CD14-positive monocyte (primary cell): ENCODE measurements around the gene DNAH11. TPM values are rescaled to one million over a fixed set of nuclear protein-coding genes. Genes with fewer than 3 reads are reported as not detected.

Source experiments
- DNase-seq, 3 donors: peaks; one replicate each; pipeline ENCODE4 v3.0.0-alpha.2; 2011 to 2022
- H2AFZ ChIP-seq: 2 replicates; pipeline ENCODE4 v1.6.0; 2012; ENCODE audit warnings: mild to moderate bottlenecking, low read depth, low read length, inconsistent platforms; ENCODE audit not compliant: insufficient read depth, poor library complexity, severe bottlenecking
- H3K27ac ChIP-seq, 2 donors: 1 replicate in 1 of 2; 2 replicates in 1 of 2; pipeline ENCODE4 v1.5.1; 2012 to 2013; ENCODE audit warnings: low read length in 2 of 2, control low read depth in 1 of 2, inconsistent platforms in 1 of 2, low read depth in 1 of 2, mild to moderate bottlenecking in 1 of 2
- H3K27me3 ChIP-seq, 2 donors: one replicate each; pipeline versions ENCODE4 v1.6.0 to v1.6.1; 2011 to 2013; ENCODE audit warnings: low read length in 2 of 2; ENCODE audit not compliant: control insufficient read depth in 2 of 2, insufficient read depth in 2 of 2
- H3K36me3 ChIP-seq, 2 donors: replicated peaks in 1 of 2; 1 replicate in 1 of 2; 2 replicates in 1 of 2; pipeline versions ENCODE4 v1.5.1 to v1.6.1; 2012 to 2013; ENCODE audit warnings: low read length in 2 of 2, control low read depth in 1 of 2, inconsistent platforms in 1 of 2, mild to moderate bottlenecking in 1 of 2; ENCODE audit not compliant: insufficient read depth in 2 of 2, control insufficient read depth in 1 of 2
- H3K4me1 ChIP-seq, 2 donors: 1 replicate in 1 of 2; 2 replicates in 1 of 2; pipeline versions ENCODE4 v1.5.1 to v1.6.1; 2012 to 2013; ENCODE audit warnings: low read length in 2 of 2, control low read depth in 1 of 2, inconsistent platforms in 1 of 2, mild to moderate bottlenecking in 1 of 2, moderate library complexity in 1 of 2; ENCODE audit not compliant: insufficient read depth in 2 of 2, control insufficient read depth in 1 of 2
- H3K4me2 ChIP-seq: replicated peaks from 2 replicates; pipeline ENCODE3; 2012; ENCODE audit warnings: low read length, moderate library complexity, mild to moderate bottlenecking; ENCODE audit not compliant: poor library complexity, severe bottlenecking; ENCODE audit errors: extremely low read depth
- H3K4me3 ChIP-seq, 3 experiments: fragments of 200-600 bp in 1 of 3; sonication (generic) in 1 of 3; replicated peaks in 1 of 3; 1 replicate in 2 of 3; 2 replicates in 1 of 3; pipeline ENCODE4 v1.5.1; 2011 to 2013; ENCODE audit warnings: low read length in 3 of 3, mild to moderate bottlenecking in 3 of 3, control low read depth in 2 of 3, low read depth in 2 of 3, inconsistent platforms in 1 of 3, moderate library complexity in 1 of 3
- H3K79me2 ChIP-seq: 2 replicates; pipeline ENCODE4 v1.6.0; 2012; ENCODE audit warnings: mild to moderate bottlenecking, control low read depth, inconsistent platforms, low read length, moderate library complexity; ENCODE audit not compliant: insufficient read depth
- H3K9ac ChIP-seq: 2 replicates; pipeline ENCODE4 v1.6.0; 2017; ENCODE audit warnings: low read length, mild to moderate bottlenecking; ENCODE audit not compliant: insufficient read depth, poor library complexity, severe bottlenecking
- H3K9me3 ChIP-seq, 2 donors: replicated peaks in 1 of 2; 1 replicate in 1 of 2; 2 replicates in 1 of 2; pipeline versions ENCODE4 v1.5.1 to v1.6.1; 2012 to 2013; ENCODE audit warnings: low read length in 2 of 2, control low read depth in 1 of 2; ENCODE audit not compliant: control insufficient read depth in 1 of 2, insufficient read depth in 1 of 2
- H4K20me1 ChIP-seq: 2 replicates; pipeline ENCODE4 v1.6.0; 2012; ENCODE audit warnings: mild to moderate bottlenecking, low read length, control low read depth, moderate library complexity; ENCODE audit not compliant: insufficient read depth
- H3K27ac Mint-ChIP-seq, 7 donors: one replicate each; pipeline ENCODE4 v1.8.0; 2020; ENCODE audit warnings: mild to moderate bottlenecking in 7 of 7, mixed read lengths in 7 of 7, moderate library complexity in 6 of 7, inconsistent platforms in 2 of 7
- H3K27me3 Mint-ChIP-seq, 3 donors: one replicate each; pipeline ENCODE4 v1.8.0; 2021 to 2022; ENCODE audit warnings: low read depth in 3 of 3, mild to moderate bottlenecking in 3 of 3, mixed read lengths in 3 of 3, moderate library complexity in 3 of 3, inconsistent platforms in 1 of 3
- H3K36me3 Mint-ChIP-seq, 2 donors: one replicate each; pipeline ENCODE4 v1.8.0; 2020; ENCODE audit warnings: mixed read lengths in 2 of 2, inconsistent platforms in 1 of 2, mild to moderate bottlenecking in 1 of 2
- H3K4me1 Mint-ChIP-seq: one replicate; pipeline ENCODE4 v1.8.0; 2020; ENCODE audit warnings: mild to moderate bottlenecking, mixed read lengths
- H3K4me3 Mint-ChIP-seq, 2 donors: one replicate each; pipeline ENCODE4 v1.8.0; 2020; ENCODE audit warnings: mild to moderate bottlenecking in 2 of 2, mixed read lengths in 2 of 2, moderate library complexity in 1 of 2
- H3K9me3 Mint-ChIP-seq, 7 donors: one replicate each; pipeline ENCODE4 v1.8.0; 2020 to 2022; ENCODE audit warnings: mixed read lengths in 7 of 7, mild to moderate bottlenecking in 6 of 7, moderate library complexity in 6 of 7, inconsistent platforms in 2 of 7
- WGBS: methylation state at CpG from one replicate; pipeline ENCODE4 v1.1.5; 2013; ENCODE audit warnings: missing lambda C conversion rate; ENCODE audit not compliant: insufficient coverage; 5-methylcytosine and 5-hydroxymethylcytosine counted together
- intact Hi-C, 2 donors: fragments of 100-400 bp; cut with micrococcal nuclease; formaldehyde crosslinking; loops; one replicate each; pipeline versions ENCODE4 v1.15.0 to v1.15.1; 2023
- polyA plus RNA-seq, 3 donors: library from polyadenylated mRNA; depleted of rRNA in 1 of 3; unstranded in 2 of 3; stranded (reverse) in 1 of 3; fragments of 300-500 nt in 2 of 3; fragments of >200 nt in 1 of 3; fragmentation: Illumina TruSeq in 2 of 3; gene quantifications; 1 replicate in 2 of 3; 2 replicates in 1 of 3; pipeline ENCODE4 v1.2.3, GENCODE V29; 2012 to 2021
- TF ChIP-seq, protein P1 (sequence below): fragments of 200-600 bp; IDR thresholded peaks from one replicate; pipeline ENCODE4 v1.8.0; 2022; ENCODE audit warnings: antibody characterized with exemption, mild to moderate bottlenecking

Gene DNAH11
- polyA plus RNA-seq, 3 donors, result not detected

DNA sequence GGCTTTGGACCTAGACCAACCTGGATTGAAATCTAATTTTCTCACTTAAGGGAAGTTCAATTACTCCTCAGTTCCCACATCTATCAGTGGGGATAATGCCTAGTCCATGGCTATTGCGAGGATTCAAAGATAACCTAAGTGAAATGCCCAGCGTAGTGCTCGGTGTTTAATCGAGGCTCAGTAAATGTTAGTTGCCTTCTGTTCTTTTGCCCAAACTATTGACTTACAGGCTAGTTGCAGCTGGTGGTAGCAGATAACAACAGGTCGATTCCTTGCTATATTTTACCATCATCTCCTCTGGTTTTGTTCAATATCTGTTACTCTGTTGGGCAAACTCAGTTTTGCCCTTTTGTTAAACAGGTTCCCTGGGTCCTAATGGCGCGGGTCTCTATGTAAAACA is 22.8 kb downstream of the DNAH11 start:
- H3K27me3 ChIP-seq, result no peaks in the 10 kb centered on the region
- H3K9ac ChIP-seq, result no peak overlapping the region
- no peak overlapping the region for H3K27ac Mint-ChIP-seq

GRCh38 chr7:21566094-21566493 is 23.3 kb downstream of the DNAH11 start:
- 95% methylated on average over 4 of the region's 4 CpGs for whole genome bisulfite sequencing
- no peak for DNase-seq
- no peaks in the 10 kb centered on the region for H3K79me2 ChIP-seq
- H3K27ac Mint-ChIP-seq, result no peak overlapping the region
- no peak overlapping the region for H3K4me3 ChIP-seq
- H3K4me1 ChIP-seq, result no peaks in the 10 kb centered on the region
- peaks cover 0 to 2% (median 0%) of the 10 kb centered on the region in 3 donors for H3K27me3 Mint-ChIP-seq
- intact Hi-C loops, result no loop called here
- no peaks in the 10 kb centered on the region for H3K36me3 ChIP-seq
- TF ChIP-seq, protein P1, sequence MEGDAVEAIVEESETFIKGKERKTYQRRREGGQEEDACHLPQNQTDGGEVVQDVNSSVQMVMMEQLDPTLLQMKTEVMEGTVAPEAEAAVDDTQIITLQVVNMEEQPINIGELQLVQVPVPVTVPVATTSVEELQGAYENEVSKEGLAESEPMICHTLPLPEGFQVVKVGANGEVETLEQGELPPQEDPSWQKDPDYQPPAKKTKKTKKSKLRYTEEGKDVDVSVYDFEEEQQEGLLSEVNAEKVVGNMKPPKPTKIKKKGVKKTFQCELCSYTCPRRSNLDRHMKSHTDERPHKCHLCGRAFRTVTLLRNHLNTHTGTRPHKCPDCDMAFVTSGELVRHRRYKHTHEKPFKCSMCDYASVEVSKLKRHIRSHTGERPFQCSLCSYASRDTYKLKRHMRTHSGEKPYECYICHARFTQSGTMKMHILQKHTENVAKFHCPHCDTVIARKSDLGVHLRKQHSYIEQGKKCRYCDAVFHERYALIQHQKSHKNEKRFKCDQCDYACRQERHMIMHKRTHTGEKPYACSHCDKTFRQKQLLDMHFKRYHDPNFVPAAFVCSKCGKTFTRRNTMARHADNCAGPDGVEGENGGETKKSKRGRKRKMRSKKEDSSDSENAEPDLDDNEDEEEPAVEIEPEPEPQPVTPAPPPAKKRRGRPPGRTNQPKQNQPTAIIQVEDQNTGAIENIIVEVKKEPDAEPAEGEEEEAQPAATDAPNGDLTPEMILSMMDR, result no peak
- no peaks in the 10 kb centered on the region for H3K9me3 ChIP-seq
- H3K27me3 ChIP-seq, result no peaks in the 10 kb centered on the region
- no peak overlapping the region for H3K4me3 Mint-ChIP-seq
- no peak overlapping the region for H3K9ac ChIP-seq
- H2AFZ ChIP-seq, result no peak overlapping the region
- H3K4me1 Mint-ChIP-seq, result no peaks in the 10 kb centered on the region
- no peak overlapping the region for H3K27ac ChIP-seq
- H3K4me2 ChIP-seq, result no peak overlapping the region
- H3K9me3 Mint-ChIP-seq, result peaks cover 0 to 2% (median 0%) of the 10 kb centered on the region in 7 donors
- H3K36me3 Mint-ChIP-seq, result no peaks in the 10 kb centered on the region
- H4K20me1 ChIP-seq, result no peaks in the 10 kb centered on the region

More for the DNA sequence above, 22.8 kb downstream of the DNAH11 start:
- TF ChIP-seq, protein P1, result no peak
- Histone ChIP-seq H3K9me3 (no peaks in the 10 kb centered on the region), H3K79me2 (no peaks in the 10 kb centered on the region), H3K4me2 (no peak overlapping the region), H3K4me1 (no peaks in the 10 kb centered on the region), H3K4me3 (no peak overlapping the region), H4K20me1 (no peaks in the 10 kb centered on the region), H2AFZ (no peak overlapping the region), H3K27ac (no peak overlapping the region), H3K36me3 (no peaks in the 10 kb centered on the region)
- intact Hi-C loops, result no loop called here
- H3K27me3 Mint-ChIP-seq, result peaks cover 0 to 2% (median 0%) of the 10 kb centered on the region in 3 donors
- WGBS, result 100% methylated on average over 5 of the region's 7 CpGs
- DNase-seq, result no peak
- no peaks in the 10 kb centered on the region for H3K36me3 Mint-ChIP-seq
- H3K9me3 Mint-ChIP-seq, result peaks cover 0 to 3% (median 0%) of the 10 kb centered on the region in 7 donors
- H3K4me3 Mint-ChIP-seq, result no peak overlapping the region
- no peaks in the 10 kb centered on the region for H3K4me1 Mint-ChIP-seq
